MG63 (cell line): ENCODE measurements around the gene MMP15. TPM values are rescaled to one million over a fixed set of nuclear protein-coding genes. Genes with fewer than 3 reads are reported as not detected.
A peak's percentile ranks its signal among the peaks of the same experiment; 100 is the strongest.

ENCODE experiments used
- DNase-seq: peaks from one replicate; pipeline ENCODE4 v3.0.0-alpha.2; 2020
- H3K27me3 ChIP-seq: fragments of 250-450 bp; sonication (Bioruptor Pico); 2 replicates; pipeline ENCODE4 v1.5.1; 2020; ENCODE audit warnings: mild to moderate bottlenecking, moderate library complexity
- H3K36me3 ChIP-seq: fragments of 250-450 bp; sonication (Bioruptor Pico); 2 replicates; pipeline ENCODE4 v1.5.1; 2020; ENCODE audit warnings: mild to moderate bottlenecking, moderate library complexity
- H3K4me3 ChIP-seq: fragments of 250-450 bp; sonication (Bioruptor Pico); 2 replicates; pipeline ENCODE4 v1.5.1; 2020; ENCODE audit warnings: mild to moderate bottlenecking, moderate library complexity
- H3K9me3 ChIP-seq: fragments of 250-450 bp; sonication (Bioruptor Pico); 2 replicates; pipeline ENCODE4 v1.5.1; 2020; ENCODE audit warnings: mild to moderate bottlenecking, moderate library complexity
- total RNA-seq: library from RNA; depleted of rRNA; stranded (reverse); fragments of >200 nt; shearing (Covaris generic); gene quantifications from 2 replicates; pipeline ENCODE4 v1.2.3, GENCODE V29; 2014; ENCODE audit warnings: low replicate concordance

The MMP15 gene
- total RNA-seq, 1 experiment from 2014 or later: 14.5 TPM

DNA sequence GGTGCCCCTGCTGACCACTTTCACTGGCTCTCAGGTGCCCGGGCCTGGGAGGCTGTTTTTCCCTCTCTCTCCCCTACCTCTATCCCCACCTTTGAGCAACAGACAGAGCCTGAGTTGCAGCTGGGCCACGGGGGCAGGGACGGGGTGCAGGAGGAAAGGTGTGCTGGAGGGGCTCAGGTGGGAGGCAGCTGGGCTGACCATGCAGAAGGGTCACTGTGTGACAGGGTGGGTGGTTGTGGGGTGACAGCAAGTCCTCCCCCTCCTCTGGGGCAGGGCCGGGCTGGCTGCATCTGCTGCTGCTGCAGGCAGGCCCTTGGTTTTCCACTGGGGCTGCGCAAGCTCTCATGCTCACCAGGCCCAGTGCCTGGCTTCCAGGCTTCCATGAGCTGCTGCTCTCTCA, 31.7 kb upstream of the MMP15 start:
- Histone ChIP-seq H3K27me3 (no peaks in the 10 kb centered on the region), H3K9me3 (no peaks in the 10 kb centered on the region), H3K4me3 (no peak overlapping the region), H3K36me3 (peaks cover 50% of the 10 kb centered on the region)
- DNase-seq: no peak

DNA sequence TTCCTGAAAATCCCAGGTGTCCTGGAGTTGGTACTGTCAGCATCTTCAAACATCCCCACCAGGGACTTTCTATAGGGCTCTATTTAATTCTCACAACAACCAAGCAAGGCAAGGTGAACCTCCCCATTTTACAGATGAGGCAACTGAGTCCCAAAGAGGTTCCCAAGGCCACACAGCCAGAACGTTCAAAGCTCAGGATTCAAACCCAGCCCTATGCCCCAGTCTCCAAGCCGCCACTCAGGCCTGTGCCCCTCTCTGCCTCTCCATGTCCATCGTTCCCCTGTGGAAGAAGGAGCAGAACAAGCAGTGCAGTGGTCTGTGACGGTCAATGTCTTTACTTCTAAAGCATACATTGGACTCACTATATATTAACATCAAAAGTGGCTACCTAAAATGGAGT, 31.2 kb upstream of the MMP15 start:
- Histone ChIP-seq H3K4me3 (no peak overlapping the region), H3K9me3 (no peaks in the 10 kb centered on the region), H3K27me3 (no peaks in the 10 kb centered on the region), H3K36me3 (peaks cover 50% of the 10 kb centered on the region)
- DNase-seq: no peak

DNA sequence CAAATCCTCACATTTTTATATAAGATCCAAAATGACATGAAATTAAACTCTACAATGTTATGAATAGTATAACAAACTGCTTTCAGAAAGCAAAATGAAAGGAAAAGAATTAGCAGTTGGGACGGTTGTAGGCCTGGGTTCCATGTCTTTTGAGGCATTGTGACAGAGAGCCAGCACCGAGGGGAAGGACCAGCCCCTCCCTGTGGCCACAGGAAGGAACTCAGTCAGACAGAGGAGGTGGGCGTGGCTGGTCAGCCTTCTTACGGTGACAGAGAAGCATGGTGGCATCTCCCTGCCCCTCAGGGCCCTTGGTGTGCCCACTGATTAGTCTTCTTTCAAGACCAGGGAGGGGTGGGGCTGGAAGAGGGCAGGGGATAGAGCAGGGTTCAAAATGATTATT, 30.8 kb upstream of the MMP15 start:
- H3K4me3 ChIP-seq: no peak overlapping the region
- no peaks in the 10 kb centered on the region for H3K27me3 ChIP-seq
- no peaks in the 10 kb centered on the region for H3K9me3 ChIP-seq
- H3K36me3 ChIP-seq: peaks cover 50% of the 10 kb centered on the region
- peak; percentile 64 for DNase-seq

DNA sequence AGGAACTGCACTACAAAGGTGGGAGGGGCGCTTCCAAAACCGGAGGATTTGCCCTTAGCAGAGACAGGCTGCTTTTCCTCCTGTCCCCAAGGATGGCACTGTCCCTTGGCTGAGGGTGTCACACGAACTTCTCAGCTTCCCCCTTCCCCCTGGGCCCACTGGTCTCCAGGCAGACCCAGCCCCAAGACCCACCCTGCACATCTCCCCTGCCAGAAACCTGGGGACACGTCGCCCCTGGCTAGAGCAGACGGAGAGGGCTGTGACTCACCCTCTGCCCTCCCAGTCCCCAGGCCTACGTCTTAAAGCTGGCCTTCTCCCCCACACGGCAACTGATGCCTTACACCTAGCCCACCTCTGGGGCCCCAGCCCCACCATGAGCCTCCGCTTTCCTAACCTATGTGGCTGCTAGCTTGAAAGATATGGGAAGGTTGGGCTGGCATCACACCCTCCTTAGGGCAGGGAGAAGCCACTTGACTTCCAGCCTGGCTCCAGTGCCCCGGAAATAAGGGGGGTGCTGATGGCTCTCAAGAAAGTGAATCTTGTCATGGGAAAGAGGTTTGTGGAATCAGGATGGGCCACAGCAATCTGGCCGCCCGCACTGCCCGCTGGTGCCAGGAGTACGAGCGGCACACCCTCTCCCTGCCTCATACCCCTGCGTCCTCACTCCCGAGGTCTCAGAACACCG, 29.7 kb upstream of the MMP15 start:
- no peaks in the 10 kb centered on the region for H3K9me3 ChIP-seq
- peaks cover 50% of the 10 kb centered on the region for H3K36me3 ChIP-seq
- H3K27me3 ChIP-seq: no peaks in the 10 kb centered on the region
- H3K4me3 ChIP-seq: no peak overlapping the region
- DNase-seq: no peak

DNA sequence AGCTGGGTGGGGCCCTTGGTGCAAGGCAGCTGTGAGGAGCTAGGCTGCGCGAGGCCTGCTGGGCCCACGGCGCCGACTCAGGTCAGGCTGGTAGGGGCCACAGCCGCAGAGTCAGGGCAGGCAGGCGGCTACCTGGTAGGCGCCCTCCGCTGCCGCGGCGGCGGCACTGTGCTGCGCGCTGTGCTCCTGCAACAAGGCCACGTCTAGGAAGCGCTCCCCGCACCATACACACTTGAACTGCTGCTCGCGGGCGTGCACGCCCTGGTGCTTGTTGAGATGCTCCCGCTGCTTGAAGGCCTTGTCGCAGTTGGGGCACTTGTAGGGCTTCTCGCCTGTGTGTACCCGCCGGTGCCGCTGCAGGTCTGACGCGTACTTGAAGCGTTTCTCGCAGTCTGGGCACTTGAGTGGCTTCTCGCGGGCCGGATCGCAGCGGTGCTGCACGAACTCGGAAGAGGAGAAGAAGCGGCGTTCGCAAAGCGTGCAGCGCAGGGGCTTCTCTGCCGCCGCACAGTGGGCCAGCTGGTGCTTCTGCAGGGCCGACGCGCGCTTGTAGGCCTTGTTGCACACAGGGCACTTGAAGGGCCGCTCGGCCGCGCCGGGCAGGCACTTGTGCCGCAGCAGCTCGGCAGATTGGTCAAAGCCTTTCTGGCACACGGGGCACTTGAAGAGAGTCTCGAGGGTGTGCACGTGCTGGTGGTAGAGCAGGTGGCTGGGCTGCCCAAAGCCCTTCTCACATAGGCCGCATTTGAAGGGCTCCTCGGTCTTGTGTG, 29.0 kb upstream of the MMP15 start:
- H3K4me3 ChIP-seq: no peak overlapping the region
- no peak for DNase-seq
- H3K9me3 ChIP-seq: no peaks in the 10 kb centered on the region
- H3K27me3 ChIP-seq: no peaks in the 10 kb centered on the region
- peaks cover 50% of the 10 kb centered on the region for H3K36me3 ChIP-seq

DNA sequence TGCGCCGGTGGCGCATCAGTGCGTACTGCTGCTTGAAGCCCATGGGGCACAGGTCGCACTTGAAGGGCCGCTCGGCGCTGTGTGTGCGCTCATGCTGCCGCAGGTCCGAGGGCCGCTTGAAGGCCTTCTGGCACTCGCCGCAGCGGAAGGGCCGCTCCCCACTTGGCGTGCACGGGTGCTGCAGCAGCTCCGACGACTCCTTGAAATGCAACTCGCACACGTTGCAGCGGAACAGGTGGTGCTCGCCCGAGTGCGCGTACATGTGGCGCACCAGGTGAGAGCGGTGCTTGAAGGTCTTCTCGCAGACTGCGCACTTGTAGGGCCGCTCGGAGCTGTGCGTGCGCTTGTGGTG, 28.4 kb upstream of the MMP15 start:
- no peak overlapping the region for H3K4me3 ChIP-seq
- H3K9me3 ChIP-seq: no peaks in the 10 kb centered on the region
- no peak for DNase-seq
- peaks cover 50% of the 10 kb centered on the region for H3K36me3 ChIP-seq
- no peaks in the 10 kb centered on the region for H3K27me3 ChIP-seq

DNA sequence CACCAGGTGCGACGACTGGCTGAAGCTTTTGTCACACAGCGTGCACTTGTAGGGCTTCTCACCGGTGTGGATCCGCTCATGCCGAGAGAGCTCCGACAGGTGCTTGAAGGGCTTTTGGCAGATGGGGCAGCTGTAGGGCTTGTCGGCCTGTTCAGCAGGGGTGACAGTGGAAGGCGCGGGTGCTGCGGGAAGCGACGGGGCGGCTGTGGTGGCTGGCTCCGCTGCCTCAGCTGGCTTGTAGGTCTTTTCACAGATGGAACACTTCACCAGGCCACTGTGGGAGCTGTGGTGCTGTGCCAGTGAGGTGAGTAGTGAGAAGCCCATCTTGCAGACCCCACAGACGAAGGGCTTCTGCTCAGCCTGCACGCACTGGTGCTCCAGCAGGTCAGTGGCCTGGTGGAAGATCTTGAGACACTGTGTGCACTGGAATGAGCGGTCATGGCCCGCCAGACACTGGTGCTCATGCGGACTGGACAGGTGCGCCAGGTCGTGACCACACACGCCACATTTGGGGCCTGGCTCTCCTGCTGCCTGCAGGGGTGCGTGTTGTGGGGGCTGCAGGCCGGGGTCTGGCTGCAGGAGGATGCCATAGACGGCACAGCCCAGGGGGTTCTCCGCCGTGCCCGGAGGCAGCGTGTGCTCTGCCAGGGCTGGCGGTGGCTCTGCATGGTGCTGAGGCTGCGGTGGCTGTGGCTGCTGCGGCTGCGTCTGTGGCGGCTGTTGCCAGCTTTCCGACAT, 27.9 kb upstream of the MMP15 start:
- no peaks in the 10 kb centered on the region for H3K27me3 ChIP-seq
- no peak for DNase-seq

DNA sequence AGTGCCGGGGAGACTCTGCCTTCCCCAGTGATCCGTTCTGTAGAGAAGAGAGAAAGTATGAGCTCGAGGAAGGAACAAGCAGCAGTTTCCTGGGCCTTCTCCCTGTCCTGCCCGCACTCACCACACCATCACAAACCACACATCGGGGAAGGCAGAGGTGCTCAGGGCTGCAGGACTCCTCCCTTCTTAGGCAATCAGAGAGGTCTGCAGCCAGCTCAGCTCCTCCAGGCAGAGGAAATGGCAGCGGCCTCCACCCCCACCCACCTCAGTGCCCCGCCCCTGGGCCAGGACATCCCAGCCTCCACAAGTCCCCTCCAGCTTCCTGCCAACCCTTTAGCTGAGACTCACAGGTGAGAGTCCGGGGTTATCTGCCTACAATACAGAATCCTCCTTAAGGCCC, 27.1 kb upstream of the MMP15 start:
- Histone ChIP-seq H3K9me3 (no peaks in the 10 kb centered on the region), H3K36me3 (peaks cover 60% of the 10 kb centered on the region), H3K27me3 (no peaks in the 10 kb centered on the region), H3K4me3 (no peak overlapping the region)
- DNase-seq: no peak

More for the DNA sequence above, 27.9 kb upstream of the MMP15 start:
- no peak overlapping the region for H3K4me3 ChIP-seq
- H3K36me3 ChIP-seq: peaks cover 53% of the 10 kb centered on the region
- H3K9me3 ChIP-seq: no peaks in the 10 kb centered on the region

DNA sequence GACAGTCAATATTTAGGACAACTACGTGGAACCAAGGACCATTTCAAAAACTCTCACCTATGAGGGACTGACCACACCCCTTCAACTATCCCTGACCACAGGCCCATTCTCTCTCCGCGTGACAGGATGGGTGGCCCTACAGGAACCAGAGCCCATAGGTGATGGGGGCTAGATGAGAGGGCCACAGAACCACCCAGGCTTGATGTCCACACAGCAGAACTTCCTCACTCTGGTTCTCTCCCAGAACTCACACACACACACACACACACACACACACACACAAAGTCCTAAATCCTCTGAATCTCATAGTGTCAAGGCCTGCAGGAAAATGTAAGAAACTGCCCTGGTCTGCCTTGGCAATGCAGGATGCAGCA, 26.6 kb upstream of the MMP15 start:
- H3K36me3 ChIP-seq: peaks cover 56% of the 10 kb centered on the region
- peak overlapping the region; percentile 99 for H3K4me3 ChIP-seq
- H3K27me3 ChIP-seq: no peaks in the 10 kb centered on the region
- DNase-seq: no peak
- no peaks in the 10 kb centered on the region for H3K9me3 ChIP-seq

DNA sequence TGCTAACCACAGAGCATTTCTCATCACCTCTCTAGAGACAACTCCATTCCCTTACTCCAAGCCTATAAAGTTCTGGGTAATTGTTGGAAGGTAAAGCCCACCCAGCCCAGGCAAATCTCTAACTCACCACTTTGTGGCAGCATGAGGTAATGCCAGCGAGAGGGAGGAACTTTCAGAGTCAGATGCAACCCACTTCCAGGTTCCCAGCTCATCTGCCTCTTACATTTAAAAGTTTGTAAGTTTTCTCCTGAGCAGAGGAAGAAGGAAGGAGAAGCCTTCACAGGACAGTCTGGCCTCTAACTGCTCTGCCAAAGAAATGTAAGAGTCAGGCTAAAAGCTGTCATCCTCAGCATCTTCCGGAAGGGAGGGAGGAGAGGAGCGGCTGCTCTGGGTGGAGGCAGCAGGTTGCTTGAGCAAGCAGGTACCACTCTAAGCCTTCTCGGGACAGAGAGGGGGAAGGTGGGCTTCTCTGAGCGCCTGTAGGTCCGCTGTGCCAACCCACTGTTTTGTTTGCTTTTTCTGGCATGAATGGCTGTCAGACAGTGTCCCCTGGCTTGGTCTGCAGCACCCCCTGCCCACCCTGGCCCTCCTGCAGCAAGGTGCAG, 26.1 kb upstream of the MMP15 start:
- no peak for DNase-seq
- no peaks in the 10 kb centered on the region for H3K27me3 ChIP-seq
- no peaks in the 10 kb centered on the region for H3K9me3 ChIP-seq
- peaks cover 54% of the 10 kb centered on the region for H3K36me3 ChIP-seq
- peak overlapping the region; percentile 99 for H3K4me3 ChIP-seq

DNA sequence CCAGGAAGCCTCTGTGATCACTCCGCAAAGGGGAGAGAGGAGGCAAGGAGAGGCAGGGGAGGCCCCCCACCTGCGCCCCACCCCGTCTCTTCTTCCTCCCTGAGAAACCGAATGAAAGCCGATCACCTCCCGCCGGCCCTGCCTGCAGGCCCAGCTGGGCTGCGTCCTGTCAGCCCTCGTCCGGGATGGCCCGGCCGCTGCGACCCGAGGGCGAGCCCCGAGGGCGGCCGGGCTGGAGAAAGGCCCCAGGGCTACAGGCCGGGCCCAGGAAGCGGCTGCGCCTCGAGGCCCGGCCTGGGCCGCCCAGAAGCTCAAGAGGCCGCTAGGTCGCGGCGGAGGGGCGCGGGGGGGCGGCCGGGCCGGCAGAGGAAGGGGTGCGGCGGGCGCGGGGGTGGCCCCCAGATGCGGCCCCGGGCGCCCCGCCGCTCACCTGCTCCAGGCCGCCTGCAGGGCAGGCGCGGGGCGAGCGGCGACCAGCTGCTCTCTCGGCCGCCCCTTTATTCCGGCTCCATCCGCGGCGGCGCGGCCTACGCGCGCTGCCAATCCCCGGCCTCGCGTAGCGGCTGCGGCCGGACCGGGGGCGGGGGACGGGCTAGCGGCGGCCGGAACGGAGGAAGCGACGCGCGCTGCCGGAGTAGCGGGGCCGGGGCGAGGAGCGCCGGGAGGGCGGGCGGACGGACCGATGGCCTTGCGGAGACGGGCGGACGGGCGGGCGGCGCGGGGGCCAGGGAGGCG, 25.4 kb upstream of the MMP15 start, which contains the start of gene ZNF319:
TSS of gene ZNF319 (minus strand) at position 702 of the 735 bp plus-strand sequence. CDS start 2,407 bp downstream, outside the sequence.
- no peaks in the 10 kb centered on the region for H3K9me3 ChIP-seq
- H3K4me3 ChIP-seq: peak within 1 kb of the TSS; percentile 99
- DNase-seq: peak; percentile 45
- no peaks in the 10 kb centered on the region for H3K27me3 ChIP-seq
- H3K36me3 ChIP-seq: peaks cover 52% of the 10 kb centered on the region

DNA sequence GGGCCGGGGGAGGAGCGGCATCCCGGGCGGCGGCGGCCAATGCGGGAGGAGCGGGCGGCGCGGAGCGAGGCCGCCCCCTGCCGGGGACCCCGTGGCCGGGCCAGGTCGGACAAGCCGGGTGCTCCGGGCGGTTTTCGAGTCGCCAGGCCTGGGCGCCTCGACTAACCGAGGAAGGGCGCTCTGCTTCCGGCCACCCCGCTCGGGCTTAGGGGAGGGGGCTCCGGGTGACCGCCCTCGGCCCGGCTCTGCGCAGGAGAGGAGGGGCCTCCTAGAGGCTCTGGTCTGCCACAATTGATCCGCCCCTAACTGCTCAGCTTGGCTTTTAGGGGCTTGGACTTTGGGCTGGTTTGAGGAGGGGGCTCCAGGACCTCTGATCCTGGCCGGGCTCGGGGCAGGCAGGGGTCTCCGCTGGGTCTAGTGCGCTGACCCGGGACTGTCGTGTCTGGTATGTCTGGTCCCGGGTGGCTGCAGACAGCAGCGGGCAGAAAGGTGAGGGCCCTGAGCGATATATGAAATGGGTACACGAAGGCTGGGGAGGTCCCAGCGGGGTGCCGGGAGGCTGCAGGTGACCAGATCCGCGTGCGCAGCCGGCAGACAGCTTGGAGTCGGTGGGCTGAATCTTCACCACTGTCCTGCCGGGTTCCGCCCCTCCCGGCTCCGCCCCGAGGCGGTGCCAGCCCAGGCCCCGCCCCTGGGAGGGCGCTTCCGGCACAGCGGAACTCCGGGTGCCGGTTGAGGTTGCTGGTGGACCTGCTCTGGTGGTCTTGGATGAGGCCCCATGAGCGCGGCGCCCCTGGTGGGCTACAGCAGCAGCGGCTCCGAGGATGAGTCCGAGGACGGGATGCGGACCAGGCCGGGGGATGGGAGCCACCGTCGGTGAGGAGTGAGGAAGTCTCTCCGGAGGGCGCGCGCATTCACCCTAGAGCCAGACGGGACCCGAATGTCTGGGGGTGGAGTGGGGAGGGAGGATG, 24.6 kb upstream of the MMP15 start, which contains the start of gene USB1:
TSS of gene USB1 (plus strand) at position 702 of the 971 bp plus-strand sequence. CDS start at position 779, 77 bp downstream.
- no peaks in the 10 kb centered on the region for H3K27me3 ChIP-seq
- peaks cover 49% of the 10 kb centered on the region for H3K36me3 ChIP-seq
- peak; percentile 94 for DNase-seq
- H3K4me3 ChIP-seq: peak within 1 kb of the TSS; percentile 99
- no peaks in the 10 kb centered on the region for H3K9me3 ChIP-seq

DNA sequence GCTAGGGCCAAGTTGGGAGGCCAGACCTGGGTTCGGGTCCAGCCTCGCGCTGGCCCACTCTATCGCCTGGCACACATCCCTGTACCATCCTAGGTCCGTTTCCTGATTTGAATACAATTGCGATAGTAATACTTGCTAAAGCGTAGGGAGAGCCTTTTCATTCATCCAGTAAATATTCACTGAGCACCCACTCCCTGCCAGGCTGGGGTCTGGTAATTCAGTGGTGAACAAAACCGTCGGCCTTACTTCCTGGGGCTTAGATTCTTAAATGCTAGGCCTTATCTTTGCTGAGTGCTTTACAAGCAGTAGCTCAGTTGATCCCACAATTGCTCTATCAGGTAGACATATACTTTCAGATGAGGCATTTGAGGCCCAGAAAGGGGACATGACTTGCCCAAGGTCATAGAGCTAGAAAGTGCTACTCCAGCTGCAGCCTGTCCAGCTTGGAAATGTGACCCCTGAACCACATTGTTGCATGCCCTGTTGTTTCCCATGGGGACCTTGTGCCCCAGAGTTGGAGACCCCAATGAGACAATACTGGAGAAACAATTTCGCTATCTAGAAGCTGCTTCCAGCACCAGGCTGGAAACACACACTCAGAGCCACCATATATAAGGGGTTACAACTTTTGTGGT, 23.7 kb upstream of the MMP15 start:
- DNase-seq: no peak
- Histone ChIP-seq H3K36me3 (peaks cover 47% of the 10 kb centered on the region), H3K4me3 (peak overlapping the region; percentile 99), H3K9me3 (peaks cover 3% of the 10 kb centered on the region; the same call in 1 of the 2 replicates), H3K27me3 (no peaks in the 10 kb centered on the region)

DNA sequence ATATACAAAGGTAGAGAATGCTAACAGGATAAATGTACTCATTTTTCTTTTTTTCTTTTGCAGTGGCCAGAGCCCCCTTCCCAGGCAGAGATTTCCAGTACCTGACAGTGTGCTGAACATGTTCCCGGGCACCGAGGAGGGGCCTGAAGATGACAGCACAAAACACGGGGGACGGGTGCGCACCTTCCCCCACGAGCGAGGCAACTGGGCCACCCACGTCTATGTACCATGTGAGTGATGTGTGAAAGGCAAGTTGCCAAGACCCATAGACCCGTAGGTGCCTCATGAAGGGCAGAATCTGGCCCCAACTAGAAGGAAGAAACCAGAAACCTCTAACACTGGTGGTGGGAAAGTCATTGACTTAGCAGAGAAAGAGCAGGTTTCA, 23.1 kb upstream of the MMP15 start:
- Histone ChIP-seq H3K9me3 (peaks cover 3% of the 10 kb centered on the region; the same call in 1 of the 2 replicates), H3K27me3 (no peaks in the 10 kb centered on the region), H3K4me3 (no peak overlapping the region), H3K36me3 (peaks cover 47% of the 10 kb centered on the region)
- no peak for DNase-seq

DNA sequence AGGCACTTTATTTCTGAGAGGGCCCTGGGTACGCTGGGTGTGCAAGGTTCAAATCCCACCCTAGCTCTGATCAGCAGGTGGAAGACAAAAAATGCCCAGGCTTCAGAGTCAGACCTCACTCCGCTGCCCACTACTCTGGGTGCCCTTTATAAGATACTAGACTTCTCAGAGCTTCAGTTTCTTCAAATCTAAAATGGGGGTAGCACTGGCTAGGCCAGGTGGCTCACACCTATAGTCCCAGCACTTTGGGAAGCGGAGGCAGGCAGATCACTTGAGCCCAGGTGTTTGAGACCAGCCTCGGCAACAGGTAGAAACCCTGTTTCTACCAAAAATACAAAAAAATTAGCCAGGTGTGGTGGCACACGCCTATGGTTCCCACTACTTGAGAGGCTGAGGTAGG, 22.6 kb upstream of the MMP15 start:
- H3K9me3 ChIP-seq: peaks cover 3% of the 10 kb centered on the region; the same call in 1 of the 2 replicates
- H3K36me3 ChIP-seq: peaks cover 45% of the 10 kb centered on the region
- no peak for DNase-seq
- no peak overlapping the region for H3K4me3 ChIP-seq
- no peaks in the 10 kb centered on the region for H3K27me3 ChIP-seq
